Keratinocyte (primary cell): Measurements from ENCODE around the gene TXNDC2. TPM values are rescaled to one million over a fixed set of nuclear protein-coding genes. Genes with fewer than 3 reads are reported as not detected.
"Not testable (repeated sequence)": the region's sequence is repeated elsewhere in the genome, so short reads cannot be mapped to it uniquely, and the experiment has no call there.

ENCODE experiments used
- DNase-seq: peaks from one replicate; pipeline ENCODE4 v3.0.0-alpha.2; 2011; ENCODE audit warnings: low read depth, missing footprints, low spot score
- FAIRE-seq: peaks from 2 replicates; lab custom pipeline; 2011; peaks lifted over from hg19 to GRCh38; lab: Jason Lieb, UNC
- H2AFZ ChIP-seq: 2 replicates; pipeline ENCODE4 v1.6.0; 2012; ENCODE audit warnings: low read length, control low read depth, inconsistent platforms; ENCODE audit not compliant: control insufficient read depth
- H3K27ac ChIP-seq: 2 replicates; pipeline ENCODE4 v1.5.1; 2011; ENCODE audit warnings: low read length; ENCODE audit not compliant: control insufficient read depth, insufficient read depth
- H3K27me3 ChIP-seq: 3 replicates; pipeline ENCODE4 v1.6.0; 2011; ENCODE audit warnings: low read length; ENCODE audit not compliant: control insufficient read depth, insufficient read depth; ENCODE audit errors: extremely low read depth
- H3K36me3 ChIP-seq, 2 experiments: 2 replicates in 1 of 2; 3 replicates in 1 of 2; pipeline ENCODE4 v1.5.1; 2011; ENCODE audit warnings: low read length in 2 of 2, mild to moderate bottlenecking in 1 of 2; ENCODE audit not compliant: control insufficient read depth in 2 of 2, insufficient read depth in 2 of 2; ENCODE audit errors: extremely low read depth in 1 of 2
- H3K4me1 ChIP-seq: 3 replicates; pipeline ENCODE4 v1.5.1; 2011; ENCODE audit warnings: low read length; ENCODE audit not compliant: control insufficient read depth, insufficient read depth; ENCODE audit errors: extremely low read depth
- H3K4me2 ChIP-seq: 3 replicates; pipeline ENCODE4 v1.6.0; 2011; ENCODE audit warnings: low read depth, low read length; ENCODE audit not compliant: control insufficient read depth, insufficient read depth; ENCODE audit errors: extremely low read depth
- H3K4me3 ChIP-seq, 3 experiments: fragments of 200-600 bp in 1 of 3; sonication (generic) in 1 of 3; 2 replicates in 2 of 3; 3 replicates in 1 of 3; pipeline ENCODE4 v1.5.1; 2011 to 2016; ENCODE audit warnings: low read length in 3 of 3, mild to moderate bottlenecking in 3 of 3, control low read depth in 2 of 3, inconsistent platforms in 1 of 3, low read depth in 1 of 3, mixed read lengths in 1 of 3, mixed run types in 1 of 3, moderate library complexity in 1 of 3; ENCODE audit not compliant: control insufficient read depth in 2 of 3, insufficient read depth in 2 of 3; ENCODE audit errors: extremely low read depth in 1 of 3
- H3K79me2 ChIP-seq: 2 replicates; pipeline ENCODE4 v1.6.0; 2012; ENCODE audit warnings: low read length; ENCODE audit not compliant: control insufficient read depth, insufficient read depth
- H3K9ac ChIP-seq: 3 replicates; pipeline ENCODE4 v1.6.0; 2011; ENCODE audit warnings: low read length; ENCODE audit not compliant: control insufficient read depth, insufficient read depth; ENCODE audit errors: extremely low read depth
- H3K9me1 ChIP-seq: 3 replicates; pipeline ENCODE4 v1.6.0; 2011; ENCODE audit warnings: low read length; ENCODE audit not compliant: control insufficient read depth, insufficient read depth; ENCODE audit errors: extremely low read depth
- H3K9me3 ChIP-seq: 2 replicates; pipeline ENCODE4 v1.5.1; 2012; ENCODE audit warnings: low read depth, low read length; ENCODE audit not compliant: control insufficient read depth
- H4K20me1 ChIP-seq: 3 replicates; pipeline ENCODE4 v1.6.0; 2011; ENCODE audit warnings: low read length; ENCODE audit not compliant: control insufficient read depth, insufficient read depth; ENCODE audit errors: extremely low read depth
- CTCF ChIP-seq, 3 experiments: IDR thresholded peaks in 1 of 3; conservative IDR thresholded peaks in 1 of 3; optimal IDR thresholded peaks in 1 of 3; 2 replicates in 2 of 3; 3 replicates in 1 of 3; pipeline versions ENCODE3 to v1.5.1; 2011; ENCODE audit warnings: low read length in 3 of 3, mild to moderate bottlenecking in 3 of 3, moderate library complexity in 2 of 3, control low read depth in 1 of 3, inconsistent platforms in 1 of 3; ENCODE audit not compliant: insufficient read depth in 2 of 3; ENCODE audit errors: extremely low read depth in 1 of 3
- EZH2 ChIP-seq: IDR thresholded peaks from one replicate; pipeline ENCODE4 v1.6.1; 2012; ENCODE audit warnings: inconsistent platforms, mild to moderate bottlenecking, low read length, moderate library complexity
- dilution Hi-C: fragments of 300-500 bp; cut with MboI; formaldehyde crosslinking; loops from one replicate; pipeline ENCODE4 v1.7.0; 2020; ENCODE audit warnings: low sequenced_read_pairs; ENCODE audit not compliant: extremely low pct_ligation_motif_present
- polyA plus RNA-seq, 5 experiments: library from polyadenylated mRNA; depleted of rRNA in 3 of 5; stranded (reverse) in 3 of 5; stranded (forward) in 1 of 5; unstranded in 1 of 5; fragments of >200 nt; gene quantifications; 1 replicate in 1 of 5; 2 replicates in 3 of 5; 3 replicates in 1 of 5; pipeline versions ENCODE4 v1.2.1 to v1.2.3, GENCODE V29; 2011 to 2012; ENCODE audit warnings: missing spikeins in 2 of 5, low read depth in 1 of 5, low replicate concordance in 1 of 5

The TXNDC2 gene
- polyA plus RNA-seq, 1 donor (not counting 4 experiments of a cell fraction or from before 2014, with no cell fraction given) = not detected

GRCh38 chr18:9897129-9897528, 11.4 kb downstream of the TXNDC2 start:
- H3K4me1 ChIP-seq = peaks cover 20% of the 10 kb centered on the region
- DNase-seq (no peak), FAIRE-seq (no peak)
- H3K79me2 ChIP-seq = no peaks in the 10 kb centered on the region
- H3K4me3 ChIP-seq = no peak overlapping the region
- no peaks in the 10 kb centered on the region for H3K36me3 ChIP-seq
- dilution Hi-C loops = no loop called here
- TF ChIP-seq EZH2 (no peak), CTCF (optimal IDR thresholded peaks at IDR 0.05 in 1 of 3, IDR thresholded peaks at IDR 0.05 in 1 of 3, conservative IDR thresholded peaks at IDR 0.05 in 1 of 3; ENCODE audit: extremely low read depth in 1 of 3, insufficient read depth in 2 of 3, low read length in 3 of 3) (no peak)
- H4K20me1 ChIP-seq = no peaks in the 10 kb centered on the region
- H2AFZ ChIP-seq = no peak overlapping the region
- no peaks in the 10 kb centered on the region for H3K27me3 ChIP-seq
- H3K4me2 ChIP-seq = no peak overlapping the region
- no peaks in the 10 kb centered on the region for H3K9me3 ChIP-seq
- no peak overlapping the region for H3K27ac ChIP-seq
- no peak overlapping the region for H3K9ac ChIP-seq
- H3K9me1 ChIP-seq = no peaks in the 10 kb centered on the region

GRCh38 chr18:9897787-9898291, 12.1 kb downstream of the TXNDC2 start:
- not testable (repeated sequence) for H3K4me2 ChIP-seq, H2AFZ ChIP-seq, FAIRE-seq

More at GRCh38 chr18:9897787-9898291, 12.1 kb downstream of the TXNDC2 start:
- H3K9me1 ChIP-seq, H3K9me3 ChIP-seq, dilution Hi-C loops, DNase-seq, H3K4me3 ChIP-seq, H3K36me3 ChIP-seq, H3K27ac ChIP-seq, H3K9ac ChIP-seq, H3K79me2 ChIP-seq, H3K27me3 ChIP-seq, H4K20me1 ChIP-seq: not testable (repeated sequence)
- peaks cover 20% of the 10 kb centered on the region for H3K4me1 ChIP-seq
